Psoas muscle (tissue), 8 donors: ENCODE measurements around the gene NFATC1. TPM values are rescaled to one million over a fixed set of nuclear protein-coding genes. Genes with fewer than 3 reads are reported as not detected.

Experiments used
- ATAC-seq, 4 donors: fragments of 200-7000 bp; cut with Tn5 transposase; one replicate each; pipeline ENCODE4 v1.9.1; 2020; ENCODE audit warnings: moderate library complexity in 3 of 4, mild to moderate bottlenecking in 2 of 4
- DNase-seq, 2 donors: peaks; one replicate each; pipeline ENCODE4 v3.0.0-alpha.2; 2020
- H3K27ac ChIP-seq: fragments of 200-600 bp; one replicate; pipeline ENCODE4 v1.8.0; 2022
- H3K27me3 ChIP-seq, 3 donors: fragments of 200-600 bp in 1 of 3; one replicate each; pipeline versions ENCODE4 v1.6.1 to v1.8.0; 2013 to 2022; ENCODE audit warnings: low read length in 2 of 3, mild to moderate bottlenecking in 2 of 3, moderate library complexity in 1 of 3; ENCODE audit not compliant: insufficient read depth in 3 of 3
- H3K36me3 ChIP-seq, 2 donors: fragments of 200-600 bp in 1 of 2; one replicate each; pipeline versions ENCODE4 v1.6.1 to v1.8.0; 2013 to 2022; ENCODE audit warnings: low read depth in 1 of 2, mild to moderate bottlenecking in 1 of 2, moderate library complexity in 1 of 2; ENCODE audit not compliant: insufficient read depth in 1 of 2
- H3K4me1 ChIP-seq: fragments of 200-600 bp; one replicate; pipeline ENCODE4 v1.8.0; 2022
- H3K4me3 ChIP-seq: fragments of 200-600 bp; one replicate; pipeline ENCODE4 v1.8.0; 2022; ENCODE audit warnings: mild to moderate bottlenecking
- H3K9me3 ChIP-seq: fragments of 200-600 bp; one replicate; pipeline ENCODE4 v1.8.0; 2022
- CTCF ChIP-seq: fragments of 200-600 bp; IDR thresholded peaks from one replicate; pipeline ENCODE4 v1.8.0; 2022; ENCODE audit warnings: antibody characterized with exemption
- WGBS, 3 donors: extraction: QIAGEN DNeasy Blood & Tissue Kit; methylation state at CpG; one replicate each; pipeline versions ENCODE4 v1.1.6 to v1.1.7; 2013; 5-methylcytosine and 5-hydroxymethylcytosine counted together
- intact Hi-C, 2 donors: fragments of 100-400 bp; cut with DNase I; formaldehyde crosslinking; loops; one replicate each; pipeline versions ENCODE4 v1.11.0 to v1.14.2; 2022
- polyA plus RNA-seq, 3 donors: library from polyadenylated mRNA; stranded (reverse); fragments of 200-250 nt; gene quantifications; one replicate each; pipeline ENCODE4 v1.2.3, GENCODE V29; 2013
- total RNA-seq, 4 donors: library from RNA; stranded (reverse); fragmentation: NEBNext Ultra II Directional in 2 of 4; extraction: Animal tissue kit (Norgen Biotek cat#: 25700) in 2 of 4; gene quantifications; one replicate each; pipeline versions ENCODE4 v1.2.1 to v1.2.4, GENCODE V29; 2021 to 2023
- donor health status: healthy with polysubstance abuse.
- donor health status: DM: no; HTN: no; CAD: no; lungs with moderate emphysema.
- donor health status: Bipolar disorder and iron deficiency.
- donor health status: healthy.
- donor health status: DM: yes; HTN: yes; CAD: no.
- donor health status: DM: no; HTN: no; CAD: no.
- donor health status: DM: no; HTN: no; CAD: no.
- donor health status: DM: yes; HTN: yes; CAD: no.

NFATC1 gene
- total and polyA plus RNA-seq, 7 donors: 3.0 to 28.7 (median 21.0) TPM

- TF ChIP-seq CTCF: no peak
- Histone ChIP-seq H3K4me3 (no peak overlapping the region), H3K27me3 (no peaks in the 10 kb centered on the region), H3K36me3 (peaks cover 0 to 59% of the 10 kb centered on the region in 2 donors), H3K9me3 (no peaks in the 10 kb centered on the region), H3K27ac (no peak overlapping the region), H3K4me1 (no peaks in the 10 kb centered on the region)
- no peak for ATAC-seq
- intact Hi-C loops: no loop called here
- WGBS, 3 donors: 82 to 87% (median 85%) methylated on average over 17 of the region's 17 CpGs
- no peak for DNase-seq
These were observed 42.5 kb upstream of the NFATC1 start for GRCh38 chr18:79353267-79353666.

GRCh38 chr18:79354350-79354749 lies 41.4 kb upstream of the NFATC1 start:
- ATAC-seq (no peak), DNase-seq (no peak)
- H3K9me3 ChIP-seq: no peaks in the 10 kb centered on the region
- TF ChIP-seq CTCF: no peak
- no peaks in the 10 kb centered on the region for H3K4me1 ChIP-seq
- WGBS, 3 donors: 85 to 95% (median 95%) methylated on average over 7 to 8 of the region's 8 CpGs
- H3K4me3 ChIP-seq: no peak overlapping the region
- no peak overlapping the region for H3K27ac ChIP-seq
- H3K27me3 ChIP-seq: no peaks in the 10 kb centered on the region
- intact Hi-C loops: no loop called here
- H3K36me3 ChIP-seq: peaks cover 0 to 55% of the 10 kb centered on the region in 2 donors

GRCh38 chr18:79355433-79356335 lies 40.0 kb upstream of the NFATC1 start:
- ATAC-seq: no peak
- TF ChIP-seq CTCF: no peak
- 86 to 91% (median 90%) methylated on average over 26 of the region's 26 CpGs for WGBS, 3 donors
- Histone ChIP-seq H3K27me3 (no peaks in the 10 kb centered on the region), H3K9me3 (no peaks in the 10 kb centered on the region), H3K4me1 (no peaks in the 10 kb centered on the region), H3K4me3 (no peak overlapping the region), H3K27ac (no peak overlapping the region), H3K36me3 (peaks cover 0 to 55% of the 10 kb centered on the region in 2 donors)
- intact Hi-C loops: no loop called here
- no peak for DNase-seq

- DNase-seq: no peak
- Histone ChIP-seq H3K36me3 (peaks cover 0 to 55% of the 10 kb centered on the region in 2 donors), H3K4me3 (no peak overlapping the region), H3K27me3 (no peaks in the 10 kb centered on the region), H3K27ac (no peak overlapping the region), H3K4me1 (no peaks in the 10 kb centered on the region), H3K9me3 (no peaks in the 10 kb centered on the region)
- intact Hi-C loops: no loop called here
- 81 to 85% (median 81%) methylated on average over 5 of the region's 5 CpGs for WGBS, 3 donors
- no peak for ATAC-seq
- TF ChIP-seq CTCF: no peak
These were observed 39.3 kb upstream of the NFATC1 start for GRCh38 chr18:79356435-79356834.
